Activated T-helper 1 cell treated with anti-CD3 and anti-CD28 coated beads, Interleukin-2, amount 50 U/mL, for 16 hours (primary cell): Measurements from ENCODE around the gene CBX4.

Experiments
- DNase-seq, 2 donors: peaks; one replicate each; pipeline ENCODE4 v3.0.0-alpha.2; 2020; ENCODE audit warnings: low read depth in 1 of 2, low spot score in 1 of 2

Gene CBX4

DNA sequence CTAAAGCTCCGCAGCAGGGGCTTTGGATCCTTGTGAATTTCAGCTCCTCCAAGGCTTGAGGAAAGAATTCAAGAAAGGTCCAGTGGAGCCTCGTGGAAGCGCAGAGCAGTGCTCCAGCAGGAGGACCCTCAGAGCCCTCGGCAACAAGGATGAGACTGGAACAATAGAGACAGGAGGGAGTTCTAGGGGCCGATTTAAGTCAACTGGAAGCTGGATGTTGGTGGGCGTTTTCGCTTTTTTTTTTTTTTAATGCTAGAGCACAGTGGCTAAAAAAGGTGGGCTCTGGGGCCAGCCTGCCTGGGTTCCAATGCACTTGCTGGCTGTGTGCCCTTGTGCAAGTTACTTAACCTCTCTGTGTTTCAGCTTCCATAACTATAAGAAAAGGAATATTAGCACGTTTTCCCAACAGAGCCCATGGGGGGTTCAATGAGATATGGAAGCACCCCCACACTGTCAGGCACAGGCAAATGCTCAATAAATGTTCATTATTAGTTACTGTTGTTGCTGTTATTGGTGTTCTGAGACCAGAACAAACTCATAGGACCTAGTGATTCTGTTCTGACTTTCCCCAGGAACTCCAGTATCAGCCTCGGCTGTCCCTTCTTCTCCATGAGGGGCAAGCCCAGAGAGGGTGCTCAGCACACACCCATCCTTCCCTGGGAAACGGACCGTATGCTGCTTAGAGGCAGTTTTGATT, 37.1 kb downstream of the CBX4 start:
- no peak for DNase-seq

DNA sequence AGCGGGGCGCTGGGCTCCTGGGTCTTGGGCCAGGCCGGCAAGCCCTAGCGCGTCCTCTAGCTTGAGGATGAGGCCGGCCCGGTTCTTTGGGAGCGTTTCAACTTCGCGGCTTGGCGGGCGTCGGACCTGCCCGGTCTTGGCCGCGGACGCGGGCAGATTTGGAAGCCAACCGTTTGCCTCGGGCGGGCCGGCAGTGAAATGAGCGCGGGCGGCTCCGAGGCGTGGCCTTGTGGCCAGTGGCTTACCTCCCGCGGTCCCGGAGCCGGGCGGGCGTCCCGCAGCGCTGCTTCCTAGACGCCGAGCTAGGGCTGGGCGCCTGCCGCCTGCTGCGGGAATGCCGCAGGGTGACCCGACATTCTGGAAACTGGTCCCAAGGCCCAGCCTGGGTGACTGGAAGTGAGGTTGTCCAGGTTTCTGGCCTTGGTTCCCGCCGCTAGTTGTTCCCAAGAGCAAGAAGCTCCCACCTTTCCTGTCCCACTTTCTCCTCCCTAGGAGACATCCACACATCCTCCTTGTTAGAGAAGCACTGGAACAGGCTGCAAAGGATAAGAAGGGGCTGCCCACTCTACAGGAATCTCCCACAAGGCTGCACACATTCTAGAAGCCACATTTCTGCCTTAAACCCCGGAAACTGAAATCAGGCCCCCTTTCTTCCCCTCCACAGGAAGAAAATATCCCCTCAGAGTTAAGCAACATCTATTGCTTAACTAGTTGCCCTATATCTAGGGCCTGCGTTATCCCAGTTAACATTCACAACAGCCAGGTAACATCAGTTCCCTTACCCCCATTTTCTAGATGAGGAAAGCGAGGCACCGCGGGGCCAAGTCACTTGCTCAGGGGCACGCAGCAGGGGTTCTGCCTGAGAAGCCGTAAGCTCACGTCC, 37.8 kb downstream of the CBX4 start:
- DNase-seq: no peak

DNA sequence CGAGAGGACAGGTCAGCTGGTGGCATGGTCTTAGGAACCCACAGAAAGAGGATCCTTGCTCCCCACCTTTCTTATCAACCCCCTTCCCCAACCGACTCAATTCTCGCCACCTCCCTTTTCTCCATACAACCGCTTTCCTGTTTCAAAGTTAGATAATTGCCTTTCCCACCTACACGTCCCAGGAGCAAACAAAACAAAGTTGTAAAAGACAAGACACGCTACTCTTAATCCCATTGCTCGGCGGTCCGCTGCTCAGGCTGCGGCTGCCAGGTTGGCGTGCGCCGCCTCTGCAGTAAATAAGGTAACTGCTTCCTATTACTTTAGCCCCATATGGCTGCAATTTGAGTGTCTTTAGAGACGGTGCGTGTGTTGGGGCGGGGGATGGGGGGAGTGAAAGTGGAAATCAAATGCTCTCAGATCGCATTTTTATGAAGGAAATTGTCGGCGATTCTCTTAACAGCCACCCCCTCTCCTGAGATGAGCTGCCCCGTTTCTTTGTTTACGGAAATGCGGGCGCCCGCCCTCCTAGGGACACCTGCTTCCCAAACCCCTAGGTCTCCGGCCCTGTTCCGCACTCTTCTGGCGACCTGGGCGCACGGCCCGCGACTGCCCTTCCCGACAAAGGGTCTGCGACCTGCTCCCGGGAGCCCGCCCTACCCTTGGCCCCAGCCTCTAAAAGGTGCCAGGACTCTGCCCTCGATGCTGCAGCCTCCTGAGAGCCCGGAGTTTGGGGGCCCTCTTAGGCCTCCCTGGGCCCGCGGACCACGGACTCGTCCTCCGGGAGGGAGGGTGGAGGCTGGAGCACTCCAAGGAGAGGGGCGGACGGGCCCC, 38.7 kb downstream of the CBX4 start:
- no peak for DNase-seq

DNA sequence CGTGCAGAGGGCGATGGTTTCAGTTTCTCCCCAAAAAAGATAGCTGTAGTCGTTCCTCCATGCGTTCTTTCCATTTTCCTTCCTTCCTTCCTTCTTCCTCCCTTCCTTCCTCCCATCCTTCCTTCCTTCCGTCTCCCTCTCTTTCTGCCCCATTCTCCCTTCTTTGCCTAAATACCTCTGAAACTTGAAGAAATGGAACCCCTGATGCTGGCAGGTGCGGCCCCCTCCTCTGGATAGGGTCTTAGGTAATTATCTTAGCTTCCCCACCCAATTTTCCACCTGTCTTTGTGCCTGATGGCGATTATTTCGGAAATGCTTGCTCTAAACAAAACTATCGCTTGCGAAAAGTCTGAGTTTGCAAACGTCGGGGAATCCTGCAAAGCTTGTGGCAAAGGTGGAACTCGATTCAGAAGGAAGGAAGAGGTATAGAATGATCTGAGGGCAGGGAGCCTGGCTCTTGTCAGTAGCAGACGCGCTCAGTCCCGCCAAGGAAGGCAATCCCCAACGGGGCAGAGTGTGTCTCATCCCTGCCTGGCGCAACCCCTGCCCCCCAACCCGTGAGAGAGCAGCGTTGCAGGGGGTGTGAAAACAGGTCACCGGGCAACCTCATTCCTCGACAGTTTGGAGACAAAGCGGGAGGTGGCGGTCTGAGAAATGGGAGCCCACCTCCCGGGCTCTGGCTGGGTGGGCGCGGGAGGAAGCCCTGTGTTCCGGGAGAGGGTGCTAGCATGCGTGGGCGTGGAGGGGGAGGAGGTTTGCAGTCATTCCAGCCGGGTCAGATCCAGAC, 39.5 kb downstream of the CBX4 start:
- no peak for DNase-seq

DNA sequence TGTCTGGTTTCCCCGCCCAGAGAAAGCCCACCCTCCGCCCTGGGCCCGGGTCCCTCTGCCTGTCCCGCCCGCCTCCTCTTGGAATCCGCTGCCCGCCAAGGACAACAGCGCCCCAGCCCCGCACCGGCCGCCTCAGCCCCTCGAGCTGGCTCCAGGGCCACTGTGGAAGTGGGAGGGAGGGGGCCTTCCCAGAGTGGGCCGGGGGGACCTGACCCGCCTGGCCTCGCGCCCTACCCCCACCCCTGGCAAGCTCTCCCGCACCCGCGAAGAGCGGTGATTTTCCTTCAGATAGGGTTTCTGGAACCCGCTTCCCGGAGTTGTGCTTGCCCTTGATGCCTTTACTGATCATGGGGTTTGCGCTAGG, 40.1 kb downstream of the CBX4 start:
- no peak for DNase-seq

DNA sequence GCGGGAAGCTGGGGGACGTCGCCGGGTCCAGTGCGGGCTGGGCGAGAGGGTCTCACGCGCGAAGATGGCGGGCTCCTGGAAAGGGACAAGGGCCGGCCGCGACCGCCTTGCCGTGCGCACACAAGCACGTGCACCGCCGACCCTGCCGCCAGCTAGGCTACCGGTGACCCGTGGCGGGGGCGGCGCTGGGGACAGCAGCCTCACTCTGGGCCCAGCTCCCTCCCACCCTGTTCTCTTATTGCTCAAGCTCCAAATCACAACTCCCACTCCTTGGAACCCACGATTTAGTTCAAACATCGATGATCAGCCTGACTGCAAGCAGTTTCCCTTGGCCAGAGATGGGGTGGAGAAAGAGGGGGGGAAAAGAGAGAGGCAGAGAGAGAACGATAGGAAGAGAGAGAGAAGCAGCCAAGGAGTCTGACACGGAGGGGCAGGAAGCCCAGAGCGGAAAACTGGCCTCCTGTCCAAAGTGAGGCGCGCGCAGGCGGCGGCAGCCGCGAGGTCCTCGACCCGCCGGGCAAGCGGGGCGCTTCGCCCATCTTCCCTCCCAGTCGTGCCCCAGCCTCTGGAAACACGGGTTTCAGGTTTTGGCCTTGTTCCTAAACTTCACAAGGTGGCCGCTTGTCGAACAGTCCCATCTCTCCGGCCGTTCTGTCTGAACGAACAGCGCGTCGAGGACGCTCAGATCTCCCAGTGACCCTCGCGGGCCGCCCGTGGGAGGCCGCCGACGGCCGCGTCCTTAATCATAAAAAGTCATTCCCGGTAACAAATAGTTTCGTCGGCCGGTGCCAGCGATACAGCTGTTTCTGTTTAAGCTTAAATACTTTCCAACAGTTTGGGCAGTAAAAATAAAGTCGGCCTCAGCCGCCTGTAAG, 40.7 kb downstream of the CBX4 start:
- no peak for DNase-seq

DNA sequence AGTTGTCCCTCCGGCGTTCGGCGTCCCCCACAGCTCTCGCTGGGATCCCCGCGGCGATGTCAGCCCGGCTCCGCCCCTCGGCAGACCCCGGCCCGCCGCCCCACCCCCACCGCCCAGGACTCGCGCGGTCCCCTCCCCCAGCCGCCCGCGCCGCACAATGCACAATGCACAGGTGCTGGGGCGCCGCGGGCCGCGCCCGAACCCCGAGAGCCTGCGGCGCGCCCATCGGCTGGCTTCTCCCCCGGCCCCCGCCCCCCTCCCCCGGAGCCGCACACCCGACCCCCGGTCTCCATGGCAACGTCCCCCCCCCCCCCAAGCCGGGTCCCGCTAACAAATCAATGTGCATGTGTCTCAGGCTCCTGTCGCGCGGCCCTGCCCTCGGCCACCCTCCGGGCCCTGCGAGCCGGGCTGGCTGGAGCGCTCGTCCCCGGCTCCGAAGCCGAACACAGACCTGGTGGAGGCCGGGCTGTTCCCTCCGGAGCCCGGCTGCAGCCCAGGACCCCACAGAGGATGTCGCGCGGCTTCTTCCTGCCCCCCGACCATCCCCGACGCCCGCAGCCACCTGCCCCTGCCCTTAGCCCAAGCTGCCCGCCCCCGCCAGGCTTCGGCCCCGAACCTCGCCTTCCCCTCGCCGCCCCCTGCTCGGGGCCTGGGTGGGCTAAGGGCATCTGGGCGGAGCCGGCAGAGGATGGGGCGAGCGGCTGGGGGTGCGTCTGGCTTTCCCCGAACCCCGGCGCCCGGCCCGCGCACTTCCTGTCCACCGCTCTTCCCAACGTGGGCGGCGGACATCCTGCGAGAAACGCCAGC, 41.5 kb downstream of the CBX4 start:
- no peak for DNase-seq

DNA sequence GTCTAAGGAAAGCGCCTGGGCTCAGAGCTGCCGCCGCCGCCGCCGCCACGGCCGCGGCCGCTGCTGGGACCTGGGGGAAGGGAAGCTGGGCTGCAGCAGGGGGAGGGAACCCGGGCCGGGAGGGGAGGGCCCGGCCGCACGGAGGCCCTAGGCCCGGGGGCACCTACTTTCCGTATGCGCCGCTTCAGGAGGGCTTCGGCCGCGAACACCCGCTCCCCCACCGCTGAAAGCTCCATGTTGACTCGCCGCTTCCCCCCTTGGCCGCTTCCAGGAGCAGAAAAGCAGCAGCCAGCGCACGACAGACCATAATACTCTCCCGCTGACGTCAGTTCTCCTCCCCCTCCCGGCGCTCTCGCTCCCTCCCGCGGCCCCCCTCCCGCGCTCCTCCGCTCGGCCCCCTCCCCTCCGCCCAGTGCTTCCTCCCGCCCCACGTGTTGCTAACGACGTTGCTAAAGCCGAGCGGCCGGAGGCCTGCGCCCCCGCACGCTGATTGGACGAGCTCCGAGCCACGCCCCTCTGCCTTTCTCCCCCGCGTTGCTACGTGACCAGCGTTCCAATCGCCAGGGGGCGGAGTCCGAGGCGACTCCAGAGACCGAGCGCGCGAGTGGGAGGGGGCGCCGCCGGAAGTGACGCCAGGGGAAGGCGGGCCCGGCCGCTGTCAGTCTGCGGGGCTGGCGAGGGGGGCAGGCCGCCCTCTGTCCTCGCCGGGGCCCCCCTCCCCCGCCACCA, 42.3 kb downstream of the CBX4 start, which contains the start of gene CBX8:
CBX8 (minus strand) TSS at position 315 of the 729 bp plus-strand sequence; CDS start at position 236, 79 bp downstream.
- peak; percentile 97 to 98 for DNase-seq

DNA sequence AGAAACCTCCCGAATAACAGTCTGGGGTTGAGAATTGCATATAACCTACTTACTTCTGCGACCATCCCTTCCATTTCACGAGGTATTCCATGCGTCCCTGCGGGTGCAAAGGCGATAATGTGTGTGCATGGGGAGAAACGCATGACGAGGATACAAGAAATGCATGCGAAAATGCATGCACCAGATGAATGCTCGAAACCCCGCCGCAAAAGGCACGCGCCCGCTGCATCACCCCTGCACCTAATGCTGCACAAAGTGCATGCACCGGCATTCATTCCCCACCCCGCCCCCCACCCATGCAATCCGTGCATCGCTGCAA, 42.8 kb downstream of the CBX4 start:
- no peak for DNase-seq

DNA sequence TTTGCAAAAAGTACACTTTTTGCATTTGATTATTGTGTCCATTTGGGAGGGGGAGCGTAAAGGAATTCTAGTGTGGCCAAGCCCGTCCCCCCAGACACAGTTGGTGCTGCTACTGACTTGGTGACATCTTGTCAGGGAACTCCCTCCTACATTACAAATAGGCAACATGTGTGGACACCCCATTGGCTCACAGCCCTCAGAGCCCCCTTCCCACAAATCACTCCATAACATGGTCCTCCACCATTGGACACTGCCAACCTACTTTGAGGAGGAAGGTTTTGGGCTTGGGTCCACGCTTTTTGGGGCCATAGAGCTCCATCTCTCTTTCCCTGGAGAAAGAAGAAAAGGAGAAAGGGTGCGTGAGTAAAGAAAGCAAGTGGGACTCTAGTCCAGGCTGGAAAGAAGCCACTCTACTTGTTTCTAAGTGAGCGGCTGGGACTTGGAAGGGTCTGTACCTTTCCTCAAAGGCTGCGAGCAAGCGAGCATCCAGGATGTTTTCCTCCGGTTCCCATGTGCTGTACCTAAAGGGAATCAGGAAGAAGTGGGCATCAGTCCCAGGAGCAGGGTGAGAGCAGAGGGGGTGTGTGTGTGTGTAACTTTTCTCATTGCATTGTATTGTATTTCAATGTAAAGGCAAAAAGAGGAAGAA, 43.3 kb downstream of the CBX4 start:
- DNase-seq: no peak

DNA sequence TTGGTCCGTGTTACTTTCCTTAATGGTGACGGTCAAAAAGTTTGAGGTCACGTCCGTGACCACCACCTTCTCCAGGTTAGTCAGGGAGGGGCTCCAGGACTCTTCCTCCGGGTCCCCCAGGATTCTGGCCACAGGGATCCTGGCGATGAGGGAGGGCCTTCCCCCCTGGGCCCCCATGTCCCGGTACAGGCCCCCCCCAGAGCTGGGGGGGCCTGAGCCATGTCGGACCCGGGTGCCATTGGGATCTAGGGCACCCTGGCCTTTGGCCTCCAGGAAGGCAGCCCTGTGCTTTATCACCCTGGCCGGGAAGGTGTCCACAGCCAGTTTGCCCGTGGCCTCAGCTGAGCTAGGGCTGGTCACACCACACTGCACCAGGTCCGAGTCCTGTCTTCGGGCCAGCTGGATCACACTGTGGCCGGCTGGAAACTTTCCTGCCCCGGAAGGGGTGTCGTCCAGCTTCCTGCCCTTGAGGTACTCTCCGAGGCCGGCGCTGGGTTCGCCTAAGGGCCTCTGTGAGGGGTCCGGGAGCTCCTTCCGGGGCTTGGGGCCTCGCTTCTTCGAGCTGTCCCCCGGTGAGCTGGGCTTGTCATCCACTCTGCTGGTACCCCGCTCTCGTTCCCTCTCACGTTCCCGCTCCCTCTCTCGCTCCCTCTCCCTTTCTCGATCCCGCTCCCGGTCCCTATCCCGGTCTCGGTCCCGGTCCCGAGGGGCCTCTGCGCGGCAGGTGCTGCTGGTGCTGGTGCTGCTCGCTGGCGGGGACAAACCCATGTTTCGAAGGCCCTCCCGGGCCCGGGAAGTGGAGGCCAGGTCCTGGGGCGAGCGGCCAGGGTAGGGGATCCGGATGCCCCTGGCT, 44.4 kb downstream of the CBX4 start:
- DNase-seq: no peak

DNA sequence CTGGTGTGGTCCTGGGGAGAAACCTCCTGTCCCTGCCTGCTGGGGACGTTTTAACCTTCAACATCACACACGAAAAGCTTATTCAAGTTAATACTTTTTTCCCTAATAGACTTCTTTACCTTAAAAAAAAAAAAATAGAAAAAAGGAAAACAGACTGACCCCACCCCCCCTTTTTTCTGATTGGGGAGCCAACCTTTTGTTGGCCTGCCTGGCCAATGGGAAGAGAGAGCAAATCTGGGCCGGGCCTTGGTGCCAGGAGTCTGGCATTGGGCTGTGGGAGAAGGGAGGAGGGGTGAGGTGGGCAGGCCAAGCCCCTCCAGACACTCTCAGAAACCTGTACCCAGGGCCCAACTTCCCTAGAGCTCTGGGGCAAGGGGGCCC, 45.3 kb downstream of the CBX4 start:
- no peak for DNase-seq

DNA sequence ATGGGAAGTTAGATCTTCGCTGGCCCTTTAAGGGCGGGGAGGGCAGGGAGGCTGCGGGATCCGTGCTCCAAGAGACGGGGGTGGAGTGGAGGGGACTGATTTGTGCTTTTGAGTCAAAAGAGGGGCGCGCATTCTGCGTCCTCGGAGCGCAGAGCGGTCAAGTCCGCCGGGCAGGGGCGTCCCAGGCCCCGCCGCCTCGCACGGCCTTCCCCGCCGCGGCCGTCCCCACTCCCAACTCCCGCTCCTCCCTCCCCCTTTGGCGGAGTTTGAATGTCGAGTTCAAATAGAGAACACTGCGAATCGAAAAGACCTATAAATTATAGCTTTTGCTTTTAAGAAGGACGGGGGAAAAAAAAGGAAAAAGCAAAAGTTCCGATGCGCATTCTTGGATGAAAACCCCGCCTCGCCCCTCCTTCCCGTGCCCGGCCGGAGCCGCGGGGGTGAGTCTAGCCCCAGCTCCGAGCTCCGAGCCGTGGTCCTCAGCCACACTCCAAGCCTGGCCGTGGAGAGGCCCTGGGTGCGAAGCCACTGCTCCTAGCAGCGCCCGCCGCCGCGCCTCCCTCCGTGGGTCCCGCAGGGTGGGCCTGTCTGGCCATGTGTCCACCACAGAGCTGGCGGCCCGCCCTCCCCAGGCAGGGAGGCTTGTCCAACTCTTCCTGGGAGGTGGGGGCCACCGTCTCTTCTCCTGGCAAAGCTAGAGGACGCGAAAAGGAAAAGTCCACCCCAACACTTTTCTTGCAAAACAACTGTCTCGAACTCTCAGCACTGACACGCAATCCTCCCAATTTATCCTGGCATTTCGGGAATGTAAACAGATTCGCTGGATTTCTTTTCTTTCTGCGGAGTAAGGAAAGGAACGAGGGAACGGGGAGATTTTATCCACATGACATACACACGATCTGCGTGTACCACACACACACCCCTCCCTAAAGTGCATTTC, 46.0 kb downstream of the CBX4 start:
- DNase-seq: no peak

DNA sequence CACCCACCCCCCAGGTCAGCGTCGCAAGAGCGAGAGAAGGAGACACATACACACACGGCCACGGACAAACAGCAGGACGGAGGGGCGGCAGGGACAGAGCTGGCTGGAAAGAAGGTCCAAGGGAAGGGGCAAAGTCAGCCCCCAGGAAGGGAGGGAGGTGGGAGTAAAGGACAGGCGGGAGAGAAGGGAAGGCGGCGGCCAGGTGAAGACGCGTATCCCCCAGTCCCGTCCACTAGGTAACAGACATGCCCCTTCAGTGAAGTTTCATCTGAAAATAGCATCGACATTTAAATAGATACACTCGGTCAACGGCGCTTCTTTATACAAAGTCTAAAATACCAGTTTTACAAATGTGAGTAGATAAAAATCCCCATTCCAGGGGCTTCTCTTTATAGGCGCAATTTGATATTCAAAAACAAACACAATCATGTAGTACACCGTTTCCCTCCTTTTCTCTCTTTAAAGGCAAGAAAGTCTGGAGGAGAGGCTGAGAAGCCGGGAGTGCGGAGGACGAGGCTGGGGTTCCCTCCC, 46.8 kb downstream of the CBX4 start:
- no peak for DNase-seq

DNA sequence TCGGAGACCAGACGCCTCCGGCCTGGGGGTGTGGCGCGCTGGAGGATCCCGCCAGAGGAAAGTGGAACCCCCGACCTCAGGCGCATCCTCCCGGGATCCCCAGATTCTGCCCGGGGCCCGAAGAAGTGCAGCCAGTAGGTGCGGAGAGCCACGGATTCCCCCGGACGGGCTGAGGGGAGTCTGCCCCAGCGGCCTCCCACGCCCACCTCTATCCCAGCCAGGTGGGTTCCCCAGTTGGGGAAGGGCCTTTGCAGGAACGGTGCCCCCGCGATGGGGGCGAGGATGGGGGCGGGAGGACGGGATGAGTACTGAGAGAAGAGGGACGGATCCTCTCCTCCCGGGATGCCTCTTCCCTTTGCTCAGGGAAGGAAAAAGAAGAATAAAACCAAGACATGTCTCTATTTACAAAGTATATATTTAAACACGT, 47.5 kb downstream of the CBX4 start:
- no peak for DNase-seq
